ENCODE data around the gene ELAVL2. TPM values are rescaled to one million over a fixed set of nuclear protein-coding genes. Genes with fewer than 3 reads are reported as not detected.

ELAVL2 gene
- polyA plus RNA-seq, 1 donor from 2014 or later = 106 TPM

DNA sequence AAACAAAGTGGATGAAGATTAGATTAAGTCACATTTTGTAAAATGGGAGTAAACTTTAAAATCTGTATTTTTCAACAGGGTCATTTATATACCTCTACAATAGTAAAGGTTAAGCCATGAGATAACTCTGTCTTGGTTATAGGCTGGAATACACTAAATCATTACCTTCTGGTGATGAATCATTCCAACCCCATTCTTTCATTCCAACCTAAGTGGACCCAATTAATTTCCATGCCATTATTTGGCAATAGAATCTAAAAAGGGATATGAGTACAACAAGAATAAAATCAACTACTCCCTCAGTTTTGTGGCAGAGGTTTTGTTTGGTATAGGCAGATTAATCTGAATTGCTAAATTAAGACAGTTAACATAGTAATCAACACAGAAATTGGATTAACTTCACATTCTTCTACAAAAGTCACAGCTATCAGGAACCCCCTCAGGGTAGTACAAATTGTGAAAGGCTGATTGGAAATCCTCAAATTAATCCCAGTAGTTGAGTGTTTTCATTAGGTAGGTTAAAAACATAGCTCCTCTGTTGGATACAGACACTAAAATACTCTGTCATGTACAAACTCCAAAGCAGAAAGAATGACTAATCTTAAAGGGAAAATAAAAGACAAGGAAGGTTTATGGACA lies 54.2 kb downstream of the ELAVL2 start:
- H2AFZ ChIP-seq (ENCODE audit: low read depth, low read length) = no peak overlapping the region
- H3K9me3 ChIP-seq (ENCODE audit: low read length) = no peaks in the 10 kb centered on the region
- H4K20me1 ChIP-seq (ENCODE audit: insufficient read depth) = no peaks in the 10 kb centered on the region
- H3F3A ChIP-seq (ENCODE audit: insufficient read depth, low read length, poor library complexity, severe bottlenecking) = no peaks in the 10 kb centered on the region
- no peaks in the 10 kb centered on the region for H3K9me2 ChIP-seq (ENCODE audit: insufficient read depth, low read length)
- no peak overlapping the region for H3K4me2 ChIP-seq (ENCODE audit: low read length)
- H3K4me3 ChIP-seq (ENCODE audit: low read length) = no peak overlapping the region
- peaks cover 34% of the 10 kb centered on the region for H3K79me2 ChIP-seq (replicated peaks; ENCODE audit: insufficient read depth, low read length)
- TF ChIP-seq TAF1 (IDR thresholded peaks at IDR 0.05; ENCODE audit: low read depth) (no peak), RAD21 (conservative IDR thresholded peaks at IDR 0.05) (no peak), EP300 (conservative IDR thresholded peaks at IDR 0.05; ENCODE audit: poor library complexity, severe bottlenecking) (no peak), MXI1 (conservative IDR thresholded peaks at IDR 0.05; ENCODE audit: poor library complexity, severe bottlenecking) (no peak), EZH2 (IDR thresholded peaks at IDR 0.05; ENCODE audit: borderline replicate concordance, insufficient read depth, low read length, poor library complexity, severe bottlenecking) (no peak), SMC3 (conservative IDR thresholded peaks at IDR 0.05; ENCODE audit: poor library complexity) (no peak), POLR2AphosphoS5 (IDR thresholded peaks at IDR 0.05) (no peak)
- TF ChIP-seq, protein P1, sequence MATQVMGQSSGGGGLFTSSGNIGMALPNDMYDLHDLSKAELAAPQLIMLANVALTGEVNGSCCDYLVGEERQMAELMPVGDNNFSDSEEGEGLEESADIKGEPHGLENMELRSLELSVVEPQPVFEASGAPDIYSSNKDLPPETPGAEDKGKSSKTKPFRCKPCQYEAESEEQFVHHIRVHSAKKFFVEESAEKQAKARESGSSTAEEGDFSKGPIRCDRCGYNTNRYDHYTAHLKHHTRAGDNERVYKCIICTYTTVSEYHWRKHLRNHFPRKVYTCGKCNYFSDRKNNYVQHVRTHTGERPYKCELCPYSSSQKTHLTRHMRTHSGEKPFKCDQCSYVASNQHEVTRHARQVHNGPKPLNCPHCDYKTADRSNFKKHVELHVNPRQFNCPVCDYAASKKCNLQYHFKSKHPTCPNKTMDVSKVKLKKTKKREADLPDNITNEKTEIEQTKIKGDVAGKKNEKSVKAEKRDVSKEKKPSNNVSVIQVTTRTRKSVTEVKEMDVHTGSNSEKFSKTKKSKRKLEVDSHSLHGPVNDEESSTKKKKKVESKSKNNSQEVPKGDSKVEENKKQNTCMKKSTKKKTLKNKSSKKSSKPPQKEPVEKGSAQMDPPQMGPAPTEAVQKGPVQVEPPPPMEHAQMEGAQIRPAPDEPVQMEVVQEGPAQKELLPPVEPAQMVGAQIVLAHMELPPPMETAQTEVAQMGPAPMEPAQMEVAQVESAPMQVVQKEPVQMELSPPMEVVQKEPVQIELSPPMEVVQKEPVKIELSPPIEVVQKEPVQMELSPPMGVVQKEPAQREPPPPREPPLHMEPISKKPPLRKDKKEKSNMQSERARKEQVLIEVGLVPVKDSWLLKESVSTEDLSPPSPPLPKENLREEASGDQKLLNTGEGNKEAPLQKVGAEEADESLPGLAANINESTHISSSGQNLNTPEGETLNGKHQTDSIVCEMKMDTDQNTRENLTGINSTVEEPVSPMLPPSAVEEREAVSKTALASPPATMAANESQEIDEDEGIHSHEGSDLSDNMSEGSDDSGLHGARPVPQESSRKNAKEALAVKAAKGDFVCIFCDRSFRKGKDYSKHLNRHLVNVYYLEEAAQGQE (IDR thresholded peaks at IDR 0.05; ENCODE audit: borderline replicate concordance) = no peak
- peaks cover 4% of the 10 kb centered on the region for H3K36me3 ChIP-seq (ENCODE audit: insufficient read depth, low read length)
- no peak overlapping the region for H3K9ac ChIP-seq (ENCODE audit: low read length)
- no peaks in the 10 kb centered on the region for H3K27me3 ChIP-seq (ENCODE audit: insufficient read depth, low read depth, low read length)
- H3K27ac ChIP-seq (ENCODE audit: low read length) = no peak overlapping the region

DNA sequence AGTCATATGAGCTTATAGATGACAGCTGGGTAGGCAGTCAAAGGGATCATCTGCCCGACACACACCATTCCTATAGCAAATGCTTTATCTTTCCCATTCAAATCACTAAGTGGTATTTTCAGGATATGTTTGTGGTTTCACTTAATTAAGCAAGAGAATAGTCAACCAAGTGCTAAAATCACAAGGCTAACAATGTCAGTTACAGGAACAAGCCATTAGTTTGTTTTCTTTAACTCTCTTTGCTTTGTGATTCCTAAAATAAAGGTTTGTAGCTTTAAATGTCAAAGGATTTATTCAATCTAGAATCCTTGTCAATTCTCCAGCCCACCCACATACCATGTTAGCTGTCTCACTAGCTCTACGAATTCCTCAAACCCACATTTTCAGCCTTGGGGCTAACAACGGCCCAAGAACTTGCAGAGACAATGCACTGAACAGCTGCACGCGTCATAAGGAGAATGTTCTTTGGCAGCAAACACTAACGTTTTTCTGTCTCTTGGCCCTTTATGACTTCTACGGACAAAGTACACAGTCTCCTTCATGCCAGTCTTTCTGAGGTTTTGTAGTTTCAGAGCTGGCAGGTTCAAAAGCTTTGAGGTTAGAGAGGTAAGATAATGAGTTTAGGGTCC lies 56.6 kb downstream of the ELAVL2 start:
- no peaks in the 10 kb centered on the region for H3K9me2 ChIP-seq (ENCODE audit: insufficient read depth, low read length)
- H3F3A ChIP-seq (ENCODE audit: insufficient read depth, low read length, poor library complexity, severe bottlenecking) = no peaks in the 10 kb centered on the region
- H3K9me3 ChIP-seq (ENCODE audit: low read length) = no peaks in the 10 kb centered on the region
- H3K36me3 ChIP-seq (ENCODE audit: insufficient read depth, low read length) = peaks cover 4% of the 10 kb centered on the region
- no peak overlapping the region for H3K4me3 ChIP-seq (ENCODE audit: low read length)
- TF ChIP-seq EP300 (conservative IDR thresholded peaks at IDR 0.05; ENCODE audit: poor library complexity, severe bottlenecking) (no peak), TAF1 (IDR thresholded peaks at IDR 0.05; ENCODE audit: low read depth) (no peak), EZH2 (IDR thresholded peaks at IDR 0.05; ENCODE audit: borderline replicate concordance, insufficient read depth, low read length, poor library complexity, severe bottlenecking) (no peak), SMC3 (conservative IDR thresholded peaks at IDR 0.05; ENCODE audit: poor library complexity) (no peak), RAD21 (conservative IDR thresholded peaks at IDR 0.05) (no peak), POLR2AphosphoS5 (IDR thresholded peaks at IDR 0.05) (no peak), MXI1 (conservative IDR thresholded peaks at IDR 0.05; ENCODE audit: poor library complexity, severe bottlenecking) (no peak)
- TF ChIP-seq, protein P1 (IDR thresholded peaks at IDR 0.05; ENCODE audit: borderline replicate concordance) = no peak
- TF ChIP-seq, protein P2, sequence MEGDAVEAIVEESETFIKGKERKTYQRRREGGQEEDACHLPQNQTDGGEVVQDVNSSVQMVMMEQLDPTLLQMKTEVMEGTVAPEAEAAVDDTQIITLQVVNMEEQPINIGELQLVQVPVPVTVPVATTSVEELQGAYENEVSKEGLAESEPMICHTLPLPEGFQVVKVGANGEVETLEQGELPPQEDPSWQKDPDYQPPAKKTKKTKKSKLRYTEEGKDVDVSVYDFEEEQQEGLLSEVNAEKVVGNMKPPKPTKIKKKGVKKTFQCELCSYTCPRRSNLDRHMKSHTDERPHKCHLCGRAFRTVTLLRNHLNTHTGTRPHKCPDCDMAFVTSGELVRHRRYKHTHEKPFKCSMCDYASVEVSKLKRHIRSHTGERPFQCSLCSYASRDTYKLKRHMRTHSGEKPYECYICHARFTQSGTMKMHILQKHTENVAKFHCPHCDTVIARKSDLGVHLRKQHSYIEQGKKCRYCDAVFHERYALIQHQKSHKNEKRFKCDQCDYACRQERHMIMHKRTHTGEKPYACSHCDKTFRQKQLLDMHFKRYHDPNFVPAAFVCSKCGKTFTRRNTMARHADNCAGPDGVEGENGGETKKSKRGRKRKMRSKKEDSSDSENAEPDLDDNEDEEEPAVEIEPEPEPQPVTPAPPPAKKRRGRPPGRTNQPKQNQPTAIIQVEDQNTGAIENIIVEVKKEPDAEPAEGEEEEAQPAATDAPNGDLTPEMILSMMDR (IDR thresholded peaks at IDR 0.05; ENCODE audit: poor library complexity, severe bottlenecking) = no peak
- H3K4me2 ChIP-seq (ENCODE audit: low read length) = no peak overlapping the region
- no peaks in the 10 kb centered on the region for H3K27me3 ChIP-seq (ENCODE audit: insufficient read depth, low read depth, low read length)
- peaks cover 34% of the 10 kb centered on the region for H3K79me2 ChIP-seq (replicated peaks; ENCODE audit: insufficient read depth, low read length)
- no peak overlapping the region for H3K9ac ChIP-seq (ENCODE audit: low read length)
- H4K20me1 ChIP-seq (ENCODE audit: insufficient read depth) = no peaks in the 10 kb centered on the region
- no peak overlapping the region for H3K27ac ChIP-seq (ENCODE audit: low read length)
- no peak overlapping the region for H2AFZ ChIP-seq (ENCODE audit: low read depth, low read length)
